Chondrocyte (in vitro differentiated cells): ENCODE data around the gene DENND1A. TPM values are rescaled to one million over a fixed set of nuclear protein-coding genes. Genes with fewer than 3 reads are reported as not detected.
"Not testable (repeated sequence)": the region's sequence is repeated elsewhere in the genome, so short reads cannot be mapped to it uniquely, and the experiment has no call there.

Experiments used
- DNase-seq: peaks from one replicate; pipeline ENCODE4 v3.0.0; 2021; ENCODE audit warnings: mixed read lengths, low spot score
- H3K27ac Mint-ChIP-seq: one replicate; pipeline ENCODE4 v1.8.0; 2021; ENCODE audit warnings: mild to moderate bottlenecking, moderate library complexity, mixed read lengths; ENCODE audit not compliant: unreplicated experiment
- H3K27me3 Mint-ChIP-seq: 2 replicates; pipeline ENCODE4 v1.8.0; 2021; ENCODE audit warnings: low read depth, mixed read lengths
- H3K36me3 Mint-ChIP-seq: 2 replicates; pipeline ENCODE4 v1.8.0; 2021; ENCODE audit warnings: low read depth, mixed read lengths
- H3K4me1 Mint-ChIP-seq: 2 replicates; pipeline ENCODE4 v1.8.0; 2021; ENCODE audit warnings: low read depth, mild to moderate bottlenecking, mixed read lengths
- H3K4me3 Mint-ChIP-seq: one replicate; pipeline ENCODE4 v1.8.0; 2021; ENCODE audit warnings: mild to moderate bottlenecking, moderate library complexity, mixed read lengths; ENCODE audit not compliant: unreplicated experiment
- H3K9me3 Mint-ChIP-seq: 2 replicates; pipeline ENCODE4 v1.8.0; 2021; ENCODE audit warnings: low read depth, mixed read lengths
- total RNA-seq: library from RNA; stranded (reverse); gene quantifications from 3 replicates; pipeline ENCODE4 v1.2.1, GENCODE V29; 2021
- TF ChIP-seq, protein P1 (sequence below): fragments of 200-600 bp; sonication (generic); IDR thresholded peaks from 2 replicates; pipeline ENCODE4 v1.5.0; 2021; ENCODE audit warnings: antibody characterized with exemption, mild to moderate bottlenecking, moderate library complexity

The DENND1A gene
- total RNA-seq, 1 donor from 2014 or later, result 15.3 TPM

DNA sequence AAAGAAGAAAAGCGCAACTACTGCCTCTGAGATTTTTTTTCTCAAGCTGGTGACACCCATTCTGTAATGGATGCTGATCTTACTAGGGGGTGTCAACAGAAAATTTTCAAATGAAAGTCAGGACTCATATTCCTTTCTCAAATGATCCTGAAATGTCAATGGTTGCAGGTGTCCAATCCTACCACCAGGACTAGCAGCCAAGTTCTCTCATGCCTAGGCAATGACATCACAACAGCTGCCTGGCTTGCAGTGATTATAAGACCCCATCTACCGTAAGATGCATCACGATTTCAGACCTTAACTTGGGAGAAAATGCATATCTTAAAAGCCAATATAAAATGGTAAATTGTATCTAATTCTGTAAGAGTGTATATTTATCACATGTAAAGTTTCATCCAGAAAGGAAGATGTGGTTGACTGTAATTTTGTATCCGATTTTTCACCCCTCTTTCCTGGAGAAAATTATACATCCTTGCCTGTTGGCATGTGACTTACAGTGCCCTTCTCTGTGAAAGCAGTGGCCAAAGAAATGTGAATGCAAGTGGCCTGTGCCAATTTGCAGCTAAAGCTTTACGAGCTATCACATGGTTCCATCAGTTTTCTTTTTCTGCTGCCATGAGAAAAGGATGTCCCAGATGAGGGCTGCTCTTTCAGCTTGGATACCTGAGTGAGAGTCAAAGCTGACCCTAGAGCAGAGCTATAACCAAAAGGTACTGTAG is 104.4 kb downstream of the DENND1A start:
- no peak for DNase-seq
- peaks cover 27% of the 10 kb centered on the region for H3K36me3 Mint-ChIP-seq
- no peaks in the 10 kb centered on the region for H3K4me1 Mint-ChIP-seq
- TF ChIP-seq, protein P1, sequence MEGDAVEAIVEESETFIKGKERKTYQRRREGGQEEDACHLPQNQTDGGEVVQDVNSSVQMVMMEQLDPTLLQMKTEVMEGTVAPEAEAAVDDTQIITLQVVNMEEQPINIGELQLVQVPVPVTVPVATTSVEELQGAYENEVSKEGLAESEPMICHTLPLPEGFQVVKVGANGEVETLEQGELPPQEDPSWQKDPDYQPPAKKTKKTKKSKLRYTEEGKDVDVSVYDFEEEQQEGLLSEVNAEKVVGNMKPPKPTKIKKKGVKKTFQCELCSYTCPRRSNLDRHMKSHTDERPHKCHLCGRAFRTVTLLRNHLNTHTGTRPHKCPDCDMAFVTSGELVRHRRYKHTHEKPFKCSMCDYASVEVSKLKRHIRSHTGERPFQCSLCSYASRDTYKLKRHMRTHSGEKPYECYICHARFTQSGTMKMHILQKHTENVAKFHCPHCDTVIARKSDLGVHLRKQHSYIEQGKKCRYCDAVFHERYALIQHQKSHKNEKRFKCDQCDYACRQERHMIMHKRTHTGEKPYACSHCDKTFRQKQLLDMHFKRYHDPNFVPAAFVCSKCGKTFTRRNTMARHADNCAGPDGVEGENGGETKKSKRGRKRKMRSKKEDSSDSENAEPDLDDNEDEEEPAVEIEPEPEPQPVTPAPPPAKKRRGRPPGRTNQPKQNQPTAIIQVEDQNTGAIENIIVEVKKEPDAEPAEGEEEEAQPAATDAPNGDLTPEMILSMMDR, result peak; percentile 42
- H3K27me3 Mint-ChIP-seq, result no peaks in the 10 kb centered on the region
- H3K4me3 Mint-ChIP-seq, result no peak overlapping the region
- peaks cover 28% of the 10 kb centered on the region for H3K9me3 Mint-ChIP-seq
- H3K27ac Mint-ChIP-seq, result no peak overlapping the region

DNA sequence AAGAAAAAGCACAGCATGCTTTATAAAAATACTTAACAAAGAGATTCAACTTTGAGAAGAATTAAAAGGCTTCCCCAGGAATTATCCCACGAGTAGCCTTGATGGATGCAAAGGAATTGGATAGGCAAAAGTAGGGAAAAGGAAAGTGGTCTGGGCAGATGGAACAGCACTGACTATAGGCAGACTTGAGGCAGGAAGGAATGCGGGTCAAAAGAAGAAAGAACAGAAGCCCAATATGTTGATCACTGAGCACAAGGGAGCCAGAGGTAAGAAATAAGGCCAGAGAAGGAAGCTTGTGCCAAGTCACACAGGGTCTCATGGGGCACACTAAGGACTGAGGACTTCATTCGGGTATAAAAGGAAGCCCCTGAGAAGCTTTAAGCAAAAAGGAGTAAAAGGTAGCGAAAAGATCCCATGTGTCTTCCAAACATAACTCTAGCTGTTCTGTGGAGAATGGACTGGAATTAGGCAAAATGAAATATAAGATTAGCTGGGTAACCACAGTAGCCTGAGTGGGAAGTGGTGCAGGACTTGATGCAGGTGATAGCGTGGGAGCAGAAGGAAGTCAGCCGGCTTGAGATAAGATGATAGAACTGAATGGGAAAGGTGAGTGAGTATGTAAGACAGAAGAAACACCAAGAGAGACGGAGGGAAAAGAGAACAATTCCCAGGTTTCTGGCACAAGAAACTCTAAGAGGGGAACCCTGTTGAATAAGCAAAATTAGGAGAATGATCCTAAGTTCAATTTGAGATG is 106.6 kb downstream of the DENND1A start:
- Mint-ChIP-seq H3K4me1 (no peaks in the 10 kb centered on the region), H3K4me3 (no peak overlapping the region), H3K9me3 (peaks cover 11% of the 10 kb centered on the region), H3K27ac (no peak overlapping the region), H3K36me3 (peaks cover 12% of the 10 kb centered on the region), H3K27me3 (no peaks in the 10 kb centered on the region)
- DNase-seq, result no peak
- TF ChIP-seq, protein P1, result no peak

DNA sequence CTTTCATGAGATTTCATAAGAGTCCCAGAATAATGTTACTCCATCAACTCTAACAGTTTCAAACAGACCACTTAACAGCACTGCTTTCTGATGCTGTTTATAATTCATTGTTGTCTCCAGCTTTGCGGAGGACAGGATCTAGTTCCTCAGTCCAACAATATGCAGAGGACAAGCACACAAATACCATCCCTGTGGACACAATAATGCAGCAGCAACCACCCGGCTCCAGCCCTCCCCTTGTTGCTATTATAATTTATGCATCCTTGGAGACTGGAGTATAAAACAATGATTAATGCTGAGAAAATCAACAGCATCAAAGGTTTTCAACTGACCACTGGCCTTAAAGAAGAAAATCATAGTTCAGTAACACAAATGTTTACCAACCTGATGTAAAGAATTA is 108.3 kb downstream of the DENND1A start:
- no peaks in the 10 kb centered on the region for H3K4me1 Mint-ChIP-seq
- TF ChIP-seq, protein P1, result no peak
- no peak for DNase-seq
- no peak overlapping the region for H3K4me3 Mint-ChIP-seq
- no peak overlapping the region for H3K27ac Mint-ChIP-seq
- H3K9me3 Mint-ChIP-seq, result no peaks in the 10 kb centered on the region
- peaks cover 3% of the 10 kb centered on the region for H3K36me3 Mint-ChIP-seq
- no peaks in the 10 kb centered on the region for H3K27me3 Mint-ChIP-seq

DNA sequence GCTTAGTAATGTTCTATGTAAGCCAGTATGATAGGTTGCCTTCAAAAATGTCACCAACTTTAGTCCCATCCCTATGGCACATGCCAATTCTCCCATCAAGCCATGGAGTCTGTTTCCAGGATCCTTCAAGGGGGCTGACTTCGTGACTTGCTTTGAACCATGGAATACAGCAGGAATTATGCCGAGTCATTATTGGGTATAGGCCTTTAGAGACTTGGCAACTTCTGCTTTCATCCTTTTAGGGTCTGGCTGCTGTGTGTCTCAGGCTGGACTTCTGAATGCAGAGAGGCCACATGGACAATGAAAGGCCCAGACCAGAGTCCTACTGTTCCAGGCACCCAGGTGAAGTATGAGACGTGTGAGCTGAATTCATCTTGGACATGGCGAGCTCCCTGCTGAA is 109.8 kb downstream of the DENND1A start:
- TF ChIP-seq, protein P1, result no peak
- Mint-ChIP-seq H3K4me1 (peaks cover 1% of the 10 kb centered on the region), H3K27ac (no peak overlapping the region), H3K36me3 (peaks cover 3% of the 10 kb centered on the region), H3K4me3 (no peak overlapping the region), H3K9me3 (no peaks in the 10 kb centered on the region), H3K27me3 (no peaks in the 10 kb centered on the region)
- no peak for DNase-seq

DNA sequence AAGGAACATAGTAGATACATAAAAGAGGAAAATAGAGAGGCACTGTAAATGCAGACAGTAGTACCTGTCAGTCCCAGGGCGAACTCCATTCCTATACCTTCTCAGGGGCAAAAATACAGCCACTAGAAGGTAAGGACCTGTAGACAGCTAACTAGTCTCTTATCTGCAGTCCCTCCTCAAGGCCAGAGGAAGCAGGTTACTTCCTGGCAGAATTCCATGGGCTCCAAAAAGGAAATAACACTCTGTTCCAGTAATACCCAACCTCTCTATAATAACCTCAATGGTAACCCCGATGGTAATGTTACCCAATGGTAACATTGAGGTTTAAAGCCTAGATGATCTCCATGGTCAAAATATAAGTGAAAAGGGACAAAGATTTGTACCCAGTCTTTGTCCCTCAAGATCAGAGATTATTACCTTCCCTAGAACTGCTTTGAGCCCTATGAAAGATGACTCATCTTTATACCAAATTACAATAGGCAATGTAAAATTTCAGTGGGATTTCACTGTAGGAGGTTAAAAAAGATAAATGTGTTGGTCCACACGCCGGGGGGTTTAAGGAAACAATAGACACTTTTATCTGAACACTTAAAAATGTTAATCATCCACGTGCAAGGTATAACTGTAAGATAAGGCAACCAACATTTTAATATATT is 113.0 kb downstream of the DENND1A start:
- Mint-ChIP-seq H3K27ac (no peak overlapping the region), H3K9me3 (no peaks in the 10 kb centered on the region), H3K27me3 (no peaks in the 10 kb centered on the region), H3K36me3 (no peaks in the 10 kb centered on the region), H3K4me1 (peaks cover 5% of the 10 kb centered on the region), H3K4me3 (no peak overlapping the region)
- TF ChIP-seq, protein P1, result no peak
- no peak for DNase-seq

DNA sequence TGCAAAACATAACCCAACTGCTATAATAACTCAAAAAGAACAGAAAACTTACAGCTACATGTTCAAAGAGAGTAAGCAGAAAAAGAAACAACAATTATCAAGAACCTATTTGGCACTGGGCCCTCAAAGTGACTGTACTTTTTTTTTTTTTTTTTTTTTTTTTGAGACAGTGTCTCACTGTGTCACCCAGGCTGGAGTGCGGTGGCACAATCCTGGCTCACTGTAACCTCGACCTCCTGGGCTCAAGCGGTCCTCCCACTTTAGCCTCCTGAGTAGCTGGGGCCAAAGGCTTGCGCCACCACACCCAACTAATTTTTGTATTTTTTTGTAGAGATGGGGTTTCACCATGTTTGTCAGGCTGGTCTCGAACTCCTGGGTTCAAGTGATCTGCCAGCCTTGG is 114.1 kb downstream of the DENND1A start:
- not testable (repeated sequence) for H3K9me3 Mint-ChIP-seq, H3K27me3 Mint-ChIP-seq, H3K4me1 Mint-ChIP-seq, H3K36me3 Mint-ChIP-seq, H3K4me3 Mint-ChIP-seq, H3K27ac Mint-ChIP-seq, DNase-seq
